GM19467 (cell line): ENCODE measurements around the gene SRPK3.
"Not testable (repeated sequence)": the region's sequence is repeated elsewhere in the genome, so short reads cannot be mapped to it uniquely, and the experiment has no call there.

ENCODE experiments used
- ATAC-seq: cut with Tn5 transposase; IDR thresholded peaks from one replicate; pipeline ENCODE4 v1.9.1; 2021; ENCODE audit warnings: mild to moderate bottlenecking, moderate library complexity; ENCODE audit not compliant: unreplicated experiment

Gene SRPK3

DNA sequence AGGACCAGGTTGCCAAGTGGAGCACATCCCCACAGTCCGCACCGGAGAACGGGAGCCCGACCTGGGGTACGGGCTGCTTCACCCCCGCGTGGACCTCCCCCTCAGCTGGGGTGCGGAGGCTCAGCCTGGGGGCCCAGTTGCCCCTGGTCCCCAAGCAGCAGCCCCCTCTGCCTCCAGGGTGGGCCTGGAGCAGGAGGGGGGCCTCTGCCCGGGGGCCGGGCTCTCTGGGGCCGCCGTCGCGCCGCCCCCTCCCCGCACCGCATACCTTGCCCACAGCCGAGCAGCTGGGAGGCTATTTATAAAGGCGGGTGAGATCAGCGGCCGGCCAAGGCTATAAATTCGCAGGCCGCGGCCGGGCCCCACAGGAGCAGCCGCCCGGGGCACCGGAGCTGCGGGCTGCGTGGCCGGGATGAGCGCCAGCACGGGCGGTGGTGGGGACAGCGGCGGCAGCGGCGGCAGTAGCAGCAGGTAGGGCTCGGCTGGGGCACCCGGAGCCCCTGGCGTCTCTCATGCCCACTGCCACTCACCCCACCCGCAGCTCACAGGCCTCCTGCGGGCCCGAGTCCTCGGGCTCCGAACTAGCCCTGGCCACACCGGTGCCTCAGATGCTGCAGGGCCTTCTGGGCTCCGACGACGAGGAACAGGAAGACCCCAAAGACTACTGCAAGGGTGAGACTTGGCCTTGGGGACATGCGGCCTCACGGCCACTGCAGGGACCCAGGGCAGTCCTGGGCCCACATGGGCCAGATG, at the start of gene SRPK3:
Gene SRPK3 (plus strand): TSS at position 364 of the 750 bp plus-strand sequence. CDS start 46 bp downstream, at position 410.
- no peak for ATAC-seq

DNA sequence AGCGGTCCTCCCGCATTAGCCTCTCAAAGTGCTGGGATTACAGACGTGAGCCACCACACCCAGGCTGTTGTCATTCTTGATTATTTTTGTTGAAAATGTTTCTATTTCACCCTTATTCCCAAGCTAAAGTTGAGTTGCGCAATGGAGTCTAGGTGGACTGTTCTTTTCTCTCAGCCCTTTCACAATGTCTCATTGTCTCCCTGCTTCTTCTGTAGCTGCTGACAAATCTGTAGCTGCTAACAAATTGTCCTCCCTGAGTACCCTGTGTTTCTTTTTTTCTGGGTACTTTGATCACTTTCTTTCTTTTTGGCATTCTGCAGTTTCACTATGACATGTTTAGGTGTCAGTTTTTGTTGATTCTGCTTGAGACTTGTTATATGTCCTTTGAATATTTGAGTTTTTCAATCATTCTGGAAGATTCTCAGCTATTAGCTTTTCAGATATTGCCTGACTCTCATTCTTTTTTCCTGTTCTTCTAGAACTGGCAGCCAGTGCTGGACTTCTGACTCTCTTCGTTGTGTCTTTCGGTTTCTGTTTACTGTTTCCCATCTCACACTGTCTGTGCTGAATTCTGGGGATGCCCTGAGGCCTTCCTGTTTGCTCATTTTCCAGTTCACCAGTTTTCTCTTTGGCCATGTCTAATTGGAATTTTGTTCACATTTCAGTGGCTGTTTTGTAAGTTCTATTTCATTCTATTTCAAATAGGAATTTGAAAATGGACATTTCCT, 49.6 kb upstream of the SRPK3 start:
- no peak for ATAC-seq

DNA sequence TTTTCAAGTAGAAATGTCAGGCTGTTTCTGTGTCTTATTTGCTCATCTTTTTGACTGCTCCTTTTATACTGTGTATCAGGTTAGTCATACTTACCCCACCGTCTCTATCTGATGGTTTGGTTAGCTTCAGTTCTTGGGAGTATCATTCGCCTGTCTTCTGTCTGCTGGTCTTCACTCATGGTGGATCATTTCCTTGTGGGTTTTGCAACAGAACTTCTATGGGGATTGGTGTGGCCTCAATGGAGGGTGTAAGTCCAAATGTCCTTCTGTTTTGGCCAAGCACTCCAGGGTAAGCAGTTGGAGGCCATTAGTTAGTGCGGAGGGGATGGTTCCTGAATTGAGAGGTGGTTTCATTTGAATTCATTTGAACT, 49.0 kb upstream of the SRPK3 start:
- no peak for ATAC-seq

DNA sequence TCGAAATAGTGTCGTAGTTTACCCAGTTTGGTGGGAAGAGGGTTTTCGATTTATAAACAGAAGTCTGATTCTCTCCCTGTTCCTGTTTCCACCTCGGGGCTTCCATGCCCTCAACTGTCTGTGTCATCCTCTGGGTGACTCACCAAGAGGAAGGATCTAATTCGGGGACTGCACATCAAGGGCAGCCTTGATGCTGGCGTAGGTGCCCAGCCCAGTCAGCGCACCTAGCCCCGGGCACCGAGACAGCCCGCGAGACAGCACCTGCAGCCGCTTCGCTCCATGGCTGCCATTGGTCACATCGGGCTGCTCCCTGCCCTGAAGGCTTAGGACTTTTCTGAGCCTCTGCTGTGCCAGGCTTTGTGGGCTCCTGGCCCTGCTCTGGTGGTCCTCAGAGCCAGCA, 48.4 kb upstream of the SRPK3 start:
- no peak for ATAC-seq

- ATAC-seq, result no peak
Measured at GRCh38 chrX:153733651-153734240, 47.1 kb upstream of the SRPK3 start.

DNA sequence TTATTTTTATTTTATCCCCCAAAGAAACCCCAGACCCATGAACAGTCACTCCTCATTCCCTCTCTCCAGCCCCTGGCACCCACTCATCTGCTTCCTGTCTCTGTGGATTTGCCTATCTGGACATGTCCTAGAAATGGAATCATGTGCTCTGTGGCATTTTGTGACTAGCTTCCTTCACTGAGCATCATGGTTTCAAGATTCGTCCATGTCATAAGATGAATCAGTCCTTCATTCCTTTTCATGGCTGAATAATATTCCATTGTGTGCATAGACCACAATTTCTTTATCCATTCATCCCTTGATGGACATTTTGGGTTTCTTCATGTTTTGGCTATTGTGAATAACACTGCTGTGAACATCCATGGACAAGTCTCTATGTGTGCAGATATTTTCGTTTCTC, 46.0 kb upstream of the SRPK3 start:
- ATAC-seq, result no peak

DNA sequence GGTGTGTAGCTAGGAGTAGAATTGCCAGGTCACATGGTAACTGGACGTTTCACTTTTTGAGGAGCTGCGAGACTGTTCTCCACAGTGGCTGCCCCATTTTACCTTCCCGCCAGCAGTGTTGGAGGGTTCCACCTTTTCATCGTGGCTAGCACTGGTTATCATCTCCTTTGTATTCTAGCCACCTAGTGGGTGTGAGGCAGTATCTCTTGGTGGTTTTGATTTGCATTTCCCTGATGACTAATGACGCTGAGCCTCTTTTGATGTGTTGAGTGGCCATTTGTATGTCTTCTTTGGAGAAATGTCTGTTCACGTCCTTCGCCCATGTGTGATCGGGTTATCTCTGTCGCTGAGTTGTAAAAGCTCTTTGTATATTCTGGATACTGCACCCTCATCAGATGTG, 45.6 kb upstream of the SRPK3 start:
- no peak for ATAC-seq

DNA sequence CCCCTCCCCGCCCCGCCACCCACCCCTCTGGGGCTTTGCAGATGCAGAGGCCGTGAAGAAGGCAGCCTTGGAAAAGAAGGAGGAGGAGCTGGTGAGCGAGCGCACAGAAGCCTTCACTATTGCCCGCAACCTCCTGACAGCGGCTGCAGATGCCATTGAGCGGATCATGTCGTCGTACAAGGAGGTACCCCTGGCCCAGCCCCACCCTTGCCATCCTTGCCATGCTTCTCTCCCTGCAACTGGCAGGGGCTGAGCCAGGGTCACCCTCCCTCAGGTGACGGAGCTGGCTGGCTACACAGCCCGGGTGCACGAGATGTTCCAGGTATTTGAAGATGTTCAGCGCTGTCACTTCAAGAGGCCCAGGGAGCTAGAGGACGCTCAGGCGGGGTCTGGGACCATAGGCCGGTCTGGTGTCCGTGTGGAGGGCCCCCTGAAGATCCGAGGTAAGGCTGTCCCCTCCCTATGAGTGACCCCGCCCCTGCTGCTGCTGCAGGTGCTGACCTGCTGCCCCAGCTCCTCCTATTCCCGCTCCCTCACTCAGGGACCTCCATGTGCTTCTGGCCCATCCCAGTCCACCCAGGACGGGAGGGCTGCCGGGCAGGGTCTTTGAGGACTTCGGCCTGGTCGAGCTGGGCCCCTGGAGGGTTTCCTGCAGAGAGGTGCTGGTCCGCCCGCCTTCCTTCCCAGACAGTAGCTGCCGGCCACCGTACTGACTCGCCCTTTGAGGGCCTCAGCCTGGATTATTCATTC, 44.6 kb upstream of the SRPK3 start:
- no peak for ATAC-seq

- no peak for ATAC-seq
Measured at GRCh38 chrX:153736871-153737441, 43.9 kb upstream of the SRPK3 start.

- no peak for ATAC-seq
Measured at GRCh38 chrX:153738056-153738605, 42.7 kb upstream of the SRPK3 start.

- no peak for ATAC-seq
Measured at GRCh38 chrX:153739754-153740486, 40.9 kb upstream of the SRPK3 start.

DNA sequence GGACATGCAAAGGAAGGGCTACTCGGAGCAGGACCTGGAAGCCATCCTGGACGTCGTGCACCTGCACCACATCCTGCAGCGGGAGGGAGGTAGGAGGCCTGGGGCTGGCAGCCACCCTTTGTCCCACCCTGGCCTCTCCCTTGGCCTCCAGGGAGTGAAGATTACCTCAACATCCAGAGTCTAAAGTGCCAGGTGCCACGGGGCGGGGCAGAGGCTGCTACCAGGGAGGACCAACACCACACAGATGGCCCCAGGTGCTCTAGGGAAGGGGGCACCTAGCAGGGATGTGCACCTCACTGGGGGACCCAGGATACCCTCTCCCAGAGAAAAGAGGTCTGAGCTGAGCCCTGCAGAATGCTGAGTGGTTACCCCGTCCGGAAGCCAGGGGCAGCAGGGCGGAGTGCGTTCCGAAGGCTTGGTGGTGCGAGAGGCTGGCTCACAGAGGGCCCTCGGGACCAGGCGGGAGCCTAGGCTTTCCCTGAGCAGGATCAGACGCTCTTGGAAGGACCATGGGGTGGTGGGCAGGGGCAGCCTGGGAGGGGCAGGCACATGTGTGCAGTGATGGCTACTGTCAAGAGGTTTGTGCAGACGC, 40.1 kb upstream of the SRPK3 start:
- ATAC-seq, result no peak

DNA sequence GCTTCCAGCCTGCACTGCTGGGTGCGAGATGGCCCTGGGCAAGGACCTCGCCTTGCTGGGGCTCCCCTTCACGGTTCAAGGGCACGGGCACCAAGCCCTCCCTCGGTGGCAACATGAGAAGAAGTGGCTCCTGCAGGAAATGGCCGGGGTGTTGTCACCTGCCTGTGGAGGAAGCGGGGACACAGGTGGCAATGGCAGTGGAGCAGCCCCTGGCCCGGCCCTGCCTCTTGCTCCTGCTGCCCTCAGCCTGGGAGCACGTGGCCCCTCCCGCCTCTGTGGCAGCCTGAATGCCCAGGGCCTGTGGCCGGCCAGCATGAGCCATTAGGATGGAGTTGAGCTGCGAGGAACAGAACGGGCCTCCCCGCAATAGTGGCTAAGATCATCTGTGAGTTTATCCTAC, 39.4 kb upstream of the SRPK3 start:
- no peak for ATAC-seq

DNA sequence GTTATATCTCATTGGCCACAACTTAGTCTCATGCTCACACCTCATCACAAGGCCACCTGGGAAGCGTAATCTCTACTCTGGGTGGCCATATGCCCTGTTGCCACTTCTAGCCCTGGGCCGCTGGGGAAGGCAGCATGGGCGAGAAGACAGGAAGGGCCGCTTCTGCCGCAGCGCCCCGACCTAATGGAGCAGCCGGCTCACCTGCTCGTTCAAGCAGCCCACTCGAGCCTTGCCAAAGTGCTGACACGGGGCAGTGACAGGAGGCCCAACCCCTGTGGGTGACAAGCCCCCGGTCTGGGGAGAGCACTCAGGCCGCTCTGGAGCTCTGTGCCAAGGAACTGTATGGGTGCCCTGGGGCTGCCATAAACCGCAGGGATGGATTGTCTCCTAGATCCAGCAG, 38.7 kb upstream of the SRPK3 start:
- ATAC-seq, result not testable (repeated sequence)

DNA sequence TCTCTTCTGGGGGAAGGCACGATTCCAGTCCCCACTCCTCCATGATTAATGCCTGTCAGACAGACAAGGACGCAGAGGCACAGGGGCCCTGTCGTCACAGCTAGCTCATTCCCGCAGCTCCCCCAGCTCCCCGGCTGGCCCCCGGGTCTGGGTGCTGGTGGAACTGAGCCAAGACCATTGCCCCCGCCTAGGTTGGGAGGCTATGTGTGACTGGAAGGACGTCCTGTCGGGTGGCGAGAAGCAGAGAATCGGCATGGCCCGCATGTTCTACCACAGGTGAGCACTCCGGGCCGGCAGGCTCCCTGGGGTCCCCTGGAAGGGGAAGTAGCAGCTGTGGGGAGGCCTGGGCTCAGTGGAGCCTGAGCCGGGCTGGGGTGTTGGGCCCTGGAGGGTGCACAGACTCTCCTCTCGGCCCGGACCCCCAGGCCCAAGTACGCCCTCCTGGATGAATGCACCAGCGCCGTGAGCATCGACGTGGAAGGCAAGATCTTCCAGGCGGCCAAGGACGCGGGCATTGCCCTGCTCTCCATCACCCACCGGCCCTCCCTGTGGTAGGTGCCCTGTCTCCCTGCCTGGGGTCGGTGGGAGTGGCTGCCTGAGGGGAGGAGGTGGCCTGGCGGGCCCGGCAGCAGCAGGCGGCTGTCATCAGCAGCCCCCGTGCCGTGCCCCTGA, 37.9 kb upstream of the SRPK3 start:
- not testable (repeated sequence) for ATAC-seq

DNA sequence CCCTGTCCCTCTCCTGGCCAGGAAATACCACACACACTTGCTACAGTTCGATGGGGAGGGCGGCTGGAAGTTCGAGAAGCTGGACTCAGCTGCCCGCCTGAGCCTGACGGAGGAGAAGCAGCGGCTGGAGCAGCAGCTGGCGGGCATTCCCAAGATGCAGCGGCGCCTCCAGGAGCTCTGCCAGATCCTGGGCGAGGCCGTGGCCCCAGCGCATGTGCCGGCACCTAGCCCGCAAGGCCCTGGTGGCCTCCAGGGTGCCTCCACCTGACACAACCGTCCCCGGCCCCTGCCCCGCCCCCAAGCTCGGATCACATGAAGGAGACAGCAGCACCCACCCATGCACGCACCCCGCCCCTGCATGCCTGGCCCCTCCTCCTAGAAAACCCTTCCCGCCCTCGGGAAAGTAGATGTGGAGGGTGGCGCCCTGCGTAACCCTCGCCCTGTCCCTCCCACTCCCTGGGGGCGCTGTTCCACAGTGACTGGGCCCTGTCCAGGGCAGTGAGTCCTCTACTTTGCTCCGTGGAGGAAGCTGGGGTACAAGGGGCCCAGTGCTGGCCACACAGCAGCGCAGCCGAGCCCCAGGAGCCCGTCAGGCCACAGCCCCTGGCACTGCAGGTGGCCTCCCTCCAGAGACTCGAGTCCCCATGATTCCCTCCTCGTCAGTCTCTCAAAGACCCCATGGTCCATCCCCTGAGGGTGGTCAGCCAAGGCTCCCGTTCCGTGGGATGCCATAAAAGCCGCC, 37.2 kb upstream of the SRPK3 start:
- ATAC-seq, result not testable (repeated sequence)

DNA sequence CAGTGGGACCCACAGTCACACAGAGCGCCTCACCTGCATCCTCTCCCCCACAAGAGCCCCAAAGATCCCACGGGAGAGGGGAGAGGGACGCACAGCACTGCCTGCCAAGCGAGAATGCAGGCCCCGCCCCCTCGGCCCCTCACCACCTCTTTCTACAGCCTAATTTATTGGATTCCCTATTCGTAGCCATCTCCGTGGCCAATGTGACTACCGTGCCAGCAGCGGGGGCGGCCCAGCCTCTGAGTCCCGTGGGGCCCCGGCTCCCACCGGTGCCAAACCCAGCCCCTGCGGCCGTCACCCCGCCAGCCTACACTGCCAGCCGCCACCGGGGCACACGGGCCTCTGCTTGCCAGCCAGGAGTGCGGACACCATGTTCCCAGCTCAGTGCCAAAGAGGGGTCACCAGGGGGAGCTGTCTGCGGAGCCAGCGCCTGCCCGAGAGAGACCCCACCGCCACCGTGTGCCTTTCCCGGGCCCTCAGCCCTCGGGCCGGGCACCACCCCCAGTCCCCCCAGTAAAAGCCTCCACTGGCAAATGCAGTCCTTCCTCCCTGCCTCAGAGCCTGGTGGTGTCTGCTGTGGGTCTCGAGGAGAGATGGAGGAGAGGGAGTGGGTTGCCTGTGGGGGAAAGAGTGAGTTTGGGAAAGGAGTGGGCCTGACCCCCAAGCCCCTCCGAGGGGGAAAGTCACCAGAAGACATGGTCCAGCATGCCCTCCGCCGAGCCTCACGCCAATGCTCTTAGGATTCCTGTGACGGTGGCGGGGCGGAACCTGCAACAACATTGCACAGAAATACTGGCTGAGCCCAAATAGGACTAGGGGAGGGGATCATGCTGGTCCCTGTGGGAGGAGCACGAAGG, 36.4 kb upstream of the SRPK3 start:
- no peak for ATAC-seq

GRCh38 chrX:153745067-153745433, 35.8 kb upstream of the SRPK3 start:
- not testable (repeated sequence) for ATAC-seq
